GM12892 (cell line): Measurements from ENCODE around the gene CTAGE8.
"Not testable (repeated sequence)": the region's sequence is repeated elsewhere in the genome, so short reads cannot be mapped to it uniquely, and the experiment has no call there.

Source experiments
- POLR2A ChIP-seq: IDR thresholded peaks from 2 replicates; pipeline ENCODE4 v1.6.1; 2011; ENCODE audit warnings: low read depth, low read length, control low read depth
- POLR2AphosphoS5 ChIP-seq: IDR thresholded peaks from 2 replicates; pipeline ENCODE4 v1.6.1; 2011; ENCODE audit warnings: low read depth, low read length, control low read depth
- TAF1 ChIP-seq: IDR thresholded peaks from 2 replicates; pipeline ENCODE4 v1.6.1; 2011; ENCODE audit warnings: low read depth, mild to moderate bottlenecking, control low read depth, low read length, borderline replicate concordance

DNA sequence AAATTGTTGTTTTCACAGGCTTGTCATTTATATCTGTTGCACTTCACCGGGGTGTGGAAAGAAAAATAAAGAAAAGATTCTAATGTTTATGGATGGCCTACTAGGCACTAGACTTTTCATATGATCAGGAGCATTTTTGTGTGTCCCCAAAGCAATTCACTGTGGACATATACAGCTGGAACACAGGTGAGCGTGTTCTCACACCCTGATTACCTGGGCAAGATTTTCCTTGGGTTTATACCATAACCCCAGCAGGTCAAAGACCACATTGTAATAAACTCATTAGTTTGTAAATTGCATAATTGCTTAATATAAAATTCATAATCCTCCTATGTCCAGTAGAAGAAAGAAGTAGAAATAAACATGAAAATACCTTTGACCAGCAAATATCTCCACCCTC lies 42.1 kb upstream of the CTAGE8 start:
- not testable (repeated sequence) for TF ChIP-seq POLR2AphosphoS5, POLR2A, TAF1
